COR-L47 (cell line): ENCODE results near the gene RDX.

Source experiments
- DNase-seq: peaks from one replicate; lab custom pipeline; 2025; lab: John Stamatoyannopoulos, UW

RDX gene

DNA sequence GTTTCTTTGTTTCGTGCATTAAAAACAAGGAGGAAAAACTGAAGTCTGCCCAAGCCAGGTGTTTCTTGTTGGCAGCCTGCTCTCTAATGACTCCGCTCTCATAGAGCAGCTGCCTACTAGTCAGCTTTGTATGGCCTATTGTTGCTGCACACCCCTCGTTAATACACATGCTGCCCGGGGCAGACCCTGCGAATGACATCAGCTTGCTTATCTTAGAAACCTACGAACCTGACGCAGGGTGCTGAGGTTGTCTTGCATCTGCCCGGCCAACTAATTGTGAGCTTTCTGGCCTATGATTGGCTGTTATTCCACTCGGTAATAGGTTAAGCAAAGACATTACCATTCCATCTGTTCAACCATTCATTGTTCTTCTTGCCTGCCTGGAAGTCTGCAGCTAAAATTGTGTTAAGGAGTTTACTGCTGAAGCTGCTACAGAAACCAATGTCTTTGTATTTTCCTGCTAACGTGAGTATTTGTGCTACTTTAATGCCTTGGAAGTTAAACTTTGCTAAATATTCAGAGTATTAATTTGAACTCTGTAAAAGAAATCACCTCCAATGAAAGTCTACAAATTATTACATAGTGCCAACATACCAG lies 165.7 kb downstream of the RDX start:
- peak; percentile 98 for DNase-seq

DNA sequence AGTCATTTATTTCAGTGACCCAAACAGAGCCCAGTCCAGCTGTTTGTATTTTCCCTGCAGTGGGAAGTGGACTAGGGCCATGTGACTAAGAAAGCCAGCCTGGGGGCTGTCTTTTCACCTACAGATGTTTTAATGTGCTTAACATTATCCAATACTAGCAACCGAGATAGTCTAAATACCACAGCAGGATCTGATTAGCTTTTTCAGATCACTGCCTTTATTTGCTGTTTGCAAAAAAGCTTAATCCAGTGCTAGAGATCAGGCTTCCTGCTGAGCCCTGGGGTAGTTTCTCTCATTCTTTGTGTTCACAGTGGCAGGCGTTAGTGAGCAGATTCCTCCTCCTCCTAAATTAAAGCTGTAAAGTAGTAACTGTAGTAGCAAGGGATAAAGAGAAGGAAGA lies 168.3 kb downstream of the RDX start:
- DNase-seq: peak; percentile 53

GRCh38 chr11:110126936-110127335 lies 169.5 kb downstream of the RDX start:
- no peak for DNase-seq

- DNase-seq: no peak
Measured at GRCh38 chr11:110125632-110126031, 170.8 kb downstream of the RDX start.
